OCI-LY1 (cell line): ENCODE measurements around the gene SERBP1.
A peak's percentile ranks its signal among the peaks of the same experiment; 100 is the strongest.

Experiments
- H2AFZ ChIP-seq: fragments of 200-600 bp; sonication (generic), shearing (Covaris generic); 2 replicates; pipeline ENCODE4 v1.6.0; 2014; ENCODE audit warnings: antibody characterized with exemption, mild to moderate bottlenecking, low read length
- H3F3A ChIP-seq: fragments of 200-600 bp; sonication (generic), shearing (Covaris generic); 2 replicates; pipeline ENCODE4 v1.6.0; 2014; ENCODE audit warnings: mild to moderate bottlenecking, antibody characterized with exemption, low read length, moderate library complexity; ENCODE audit not compliant: insufficient read depth
- H3K27ac ChIP-seq: fragments of 200-600 bp; sonication (generic); 2 replicates; pipeline ENCODE4 v1.5.1; 2014; ENCODE audit warnings: low read length, mixed run types, mild to moderate bottlenecking, low read depth; ENCODE audit not compliant: poor library complexity, severe bottlenecking
- H3K27me3 ChIP-seq: fragments of 200-600 bp; sonication (generic); 2 replicates; pipeline ENCODE4 v1.6.0; 2014; ENCODE audit warnings: antibody characterized with exemption, mild to moderate bottlenecking, low read length, moderate library complexity; ENCODE audit not compliant: insufficient read depth
- H3K36me3 ChIP-seq: fragments of 200-600 bp; sonication (generic); 2 replicates; pipeline ENCODE4 v1.6.1; 2014; ENCODE audit warnings: mild to moderate bottlenecking, antibody characterized with exemption, low read length, moderate library complexity, mixed read lengths; ENCODE audit not compliant: insufficient read depth
- H3K4me1 ChIP-seq: fragments of 200-600 bp; sonication (generic); 2 replicates; pipeline ENCODE4 v1.5.1; 2014; ENCODE audit warnings: mild to moderate bottlenecking, low read length, moderate library complexity; ENCODE audit not compliant: insufficient read depth, severe bottlenecking
- H3K4me2 ChIP-seq: fragments of 200-600 bp; sonication (generic), shearing (Covaris generic); 2 replicates; pipeline ENCODE4 v1.6.1; 2014; ENCODE audit warnings: low read length
- H3K4me3 ChIP-seq: fragments of 200-600 bp; sonication (generic); 2 replicates; pipeline ENCODE4 v1.5.1; 2014; ENCODE audit warnings: low read length, low read depth, mild to moderate bottlenecking, mixed read lengths; ENCODE audit not compliant: poor library complexity, severe bottlenecking
- H3K79me2 ChIP-seq: fragments of 200-600 bp; shearing (Covaris generic); 2 replicates; pipeline ENCODE4 v1.6.1; 2016; ENCODE audit warnings: mixed run types, low read length, mixed read lengths; ENCODE audit not compliant: insufficient read depth
- H3K9ac ChIP-seq: fragments of 200-600 bp; sonication (generic), shearing (Covaris generic); 2 replicates; pipeline ENCODE4 v1.6.1; 2014; ENCODE audit warnings: mild to moderate bottlenecking, low read length, mixed read lengths
- H3K9me2 ChIP-seq: fragments of 200-600 bp; sonication (generic), shearing (Covaris generic); 2 replicates; pipeline ENCODE4 v1.6.1; 2014; ENCODE audit warnings: low read depth, mild to moderate bottlenecking, low read length, mixed read lengths
- H3K9me3 ChIP-seq: fragments of 200-600 bp; shearing (Covaris generic); 2 replicates; pipeline ENCODE4 v1.6.1; 2014; ENCODE audit warnings: low read length, mixed read lengths
- H4K20me1 ChIP-seq: fragments of 200-600 bp; sonication (generic), shearing (Covaris generic); 2 replicates; pipeline ENCODE4 v1.6.0; 2016; ENCODE audit warnings: mild to moderate bottlenecking, low read length; ENCODE audit not compliant: insufficient read depth
- CTCF ChIP-seq: fragments of 200-600 bp; sonication (generic), shearing (Covaris generic); IDR thresholded peaks from 2 replicates; pipeline ENCODE4 v1.5.1; 2017; ENCODE audit warnings: mild to moderate bottlenecking, antibody characterized with exemption, low read length, moderate library complexity, mixed read lengths
- EZH2 ChIP-seq: fragments of 200-600 bp; sonication (generic), shearing (Covaris generic); IDR thresholded peaks from 2 replicates; pipeline ENCODE4 v1.8.0; 2017; ENCODE audit warnings: borderline replicate concordance, mixed run types, mild to moderate bottlenecking, antibody characterized with exemption, low read length, moderate library complexity, mixed read lengths

Gene SERBP1

GRCh38 chr1:67434491-67434890 lies 4.3 kb upstream of the SERBP1 start:
- Histone ChIP-seq H3K4me2 (no peak overlapping the region), H3K27me3 (no peaks in the 10 kb centered on the region), H3K4me3 (no peak overlapping the region), H3K9me2 (no peaks in the 10 kb centered on the region), H3K36me3 (peaks cover 5% of the 10 kb centered on the region), H4K20me1 (no peaks in the 10 kb centered on the region), H3K79me2 (peaks cover 7% of the 10 kb centered on the region), H3K9ac (no peak overlapping the region), H3K4me1 (peaks cover 31% of the 10 kb centered on the region), H3F3A (no peaks in the 10 kb centered on the region), H3K27ac (no peak overlapping the region), H2AFZ (no peak overlapping the region), H3K9me3 (no peaks in the 10 kb centered on the region)
- no peak for TF ChIP-seq EZH2
- TF ChIP-seq CTCF: no peak

GRCh38 chr1:67433837-67434236 lies 3.6 kb upstream of the SERBP1 start:
- Histone ChIP-seq H3K9me3 (no peaks in the 10 kb centered on the region), H3K4me1 (peaks cover 31% of the 10 kb centered on the region), H3K4me3 (no peak overlapping the region), H3K27me3 (no peaks in the 10 kb centered on the region), H3K4me2 (no peak overlapping the region), H2AFZ (no peak overlapping the region), H3K9me2 (no peaks in the 10 kb centered on the region), H4K20me1 (no peaks in the 10 kb centered on the region), H3K36me3 (peaks cover 11% of the 10 kb centered on the region), H3K79me2 (peaks cover 13% of the 10 kb centered on the region), H3F3A (no peaks in the 10 kb centered on the region), H3K27ac (no peak overlapping the region), H3K9ac (no peak overlapping the region)
- TF ChIP-seq CTCF (no peak), EZH2 (no peak)

- peaks cover 24% of the 10 kb centered on the region for H3K79me2 ChIP-seq
- TF ChIP-seq EZH2 (no peak), CTCF (no peak)
- no peaks in the 10 kb centered on the region for H3K27me3 ChIP-seq
- H4K20me1 ChIP-seq: no peaks in the 10 kb centered on the region
- no peak overlapping the region for H3K9ac ChIP-seq
- no peaks in the 10 kb centered on the region for H3K9me3 ChIP-seq
- peaks cover 35% of the 10 kb centered on the region for H3K4me1 ChIP-seq
- H3K27ac ChIP-seq: peak overlapping the region; percentile 97
- H3F3A ChIP-seq: no peaks in the 10 kb centered on the region
- H3K4me3 ChIP-seq: no peak overlapping the region
- peaks cover 22% of the 10 kb centered on the region for H3K36me3 ChIP-seq
- no peak overlapping the region; the same call in 1 of the 2 replicates for H2AFZ ChIP-seq
- no peaks in the 10 kb centered on the region for H3K9me2 ChIP-seq
- no peak overlapping the region for H3K4me2 ChIP-seq
These were observed 2.5 kb upstream of the SERBP1 start for GRCh38 chr1:67432745-67433144.
